ENCODE measurements around the gene DCD. TPM values are rescaled to one million over a fixed set of nuclear protein-coding genes. Genes with fewer than 3 reads are reported as not detected.

The DCD gene
- total and polyA plus RNA-seq, 2 of the 8 experiments (the other 6 are each of a cell fraction or from before 2014, with no cell fraction given) = not detected

DNA sequence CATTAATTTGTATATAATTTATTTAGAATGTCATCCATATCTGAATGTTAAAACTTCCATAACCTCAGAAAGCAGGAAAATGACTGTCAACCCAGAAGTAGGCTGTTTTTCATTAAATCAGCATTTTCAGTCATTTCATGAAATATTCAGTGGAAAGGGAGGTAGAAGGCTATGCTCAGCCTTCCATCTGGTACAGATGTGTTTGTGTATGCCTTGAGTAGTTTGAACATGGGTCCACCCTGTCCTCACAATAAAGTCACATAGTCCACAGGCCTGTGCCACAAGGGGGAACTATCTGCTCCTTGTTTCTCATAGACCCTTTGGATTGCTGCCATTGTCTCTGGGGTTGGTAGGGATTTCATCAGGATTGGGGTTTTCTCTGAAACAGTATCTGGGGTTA lies 22.6 kb downstream of the DCD start:
- H3K4ac ChIP-seq (replicated peaks; ENCODE audit: insufficient read length, low read depth, low read length) = no peak overlapping the region
- no peaks in the 10 kb centered on the region for H4K20me1 ChIP-seq (replicated peaks in 1 of 2; ENCODE audit: control insufficient read depth in 1 of 2, insufficient read depth in 2 of 2, low read length in 2 of 2)
- no peak overlapping the region for H2BK12ac ChIP-seq (ENCODE audit: low read depth, low read length)
- FAIRE-seq (no peak), DNase-seq (ENCODE audit: low read depth in 1 of 2, low spot score in 2 of 2) (no peak)
- H2BK120ac ChIP-seq (replicated peaks; ENCODE audit: low read depth, low read length) = no peak overlapping the region
- H3K9ac ChIP-seq (replicated peaks in 1 of 4; ENCODE audit: extremely low read depth in 1 of 4, low read depth in 3 of 4, low read length in 3 of 4) = no peak overlapping the region
- H3K4me3 ChIP-seq (ENCODE audit: extremely low read depth in 1 of 4, insufficient read depth in 2 of 4, low read depth in 3 of 4, low read length in 4 of 4) = no peak overlapping the region
- H4K5ac ChIP-seq (ENCODE audit: insufficient read length, low read depth, low read length) = no peak overlapping the region
- H3K4me1 ChIP-seq (replicated peaks in 1 of 4; ENCODE audit: control insufficient read depth in 3 of 4, insufficient read depth in 4 of 4, low read length in 3 of 4) = no peaks in the 10 kb centered on the region
- H3K14ac ChIP-seq (ENCODE audit: insufficient read length) = no peak overlapping the region
- H2BK5ac ChIP-seq (ENCODE audit: low read depth, low read length) = no peak overlapping the region
- H2AFZ ChIP-seq (ENCODE audit: low read length) = no peak overlapping the region
- H3K79me2 ChIP-seq (ENCODE audit: control insufficient read depth in 1 of 2, insufficient read depth in 2 of 2, low read length in 2 of 2) = no peaks in the 10 kb centered on the region
- H3K27me3 ChIP-seq (replicated peaks in 1 of 4; ENCODE audit: control insufficient read depth in 3 of 4, extremely low read depth in 1 of 4, insufficient read depth in 3 of 4, low read length in 3 of 4) = peaks cover 0 to under 1% (median 0%) of the 10 kb centered on the region in 4 experiments; a peak in 1 of 7 replicates
- POLR2A ChIA-PET (ENCODE audit: partially characterized antibody) = no interaction called here
- H4K91ac ChIP-seq (replicated peaks; ENCODE audit: insufficient read length, low read length) = no peak overlapping the region
- no peaks in the 10 kb centered on the region for H3K79me1 ChIP-seq (ENCODE audit: low read depth, low read length)
- H3K4me2 ChIP-seq (ENCODE audit: insufficient read depth in 1 of 2, low read depth in 2 of 2, low read length in 2 of 2) = no peak overlapping the region
- H2BK15ac ChIP-seq (ENCODE audit: low read length) = no peak overlapping the region
- CTCF ChIA-PET (ENCODE audit: partially characterized antibody) = interaction anchor here (1.0 to 1.3 kb wide), 2 partner anchors 45 to 87 kb away, joined by 3 read pairs; no protein-coding TSS in a partner anchor
- TF ChIP-seq GTF2F1 (IDR thresholded peaks at IDR 0.05; ENCODE audit: borderline replicate concordance, low read depth, low read length) (no peak), SIRT6 (IDR thresholded peaks at IDR 0.05; ENCODE audit: low read length) (no peak), SRF (IDR thresholded peaks at IDR 0.05; ENCODE audit: low read depth, low read length) (no peak), SUZ12 (IDR thresholded peaks at IDR 0.05; ENCODE audit: low read length) (no peak)
- TF ChIP-seq, protein P1, sequence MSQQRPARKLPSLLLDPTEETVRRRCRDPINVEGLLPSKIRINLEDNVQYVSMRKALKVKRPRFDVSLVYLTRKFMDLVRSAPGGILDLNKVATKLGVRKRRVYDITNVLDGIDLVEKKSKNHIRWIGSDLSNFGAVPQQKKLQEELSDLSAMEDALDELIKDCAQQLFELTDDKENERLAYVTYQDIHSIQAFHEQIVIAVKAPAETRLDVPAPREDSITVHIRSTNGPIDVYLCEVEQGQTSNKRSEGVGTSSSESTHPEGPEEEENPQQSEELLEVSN (IDR thresholded peaks at IDR 0.05) = no peak
- no peaks in the 10 kb centered on the region for H3K36me3 ChIP-seq (ENCODE audit: control insufficient read depth in 2 of 4, insufficient read depth in 4 of 4, low read length in 3 of 4)
- no peak overlapping the region for H2AK5ac ChIP-seq (ENCODE audit: low read depth, low read length)
- no peak overlapping the region for H4K8ac ChIP-seq (ENCODE audit: extremely low read depth, insufficient read depth, low read length)
- H3K27ac ChIP-seq (ENCODE audit: low read depth, low read length) = no peak overlapping the region
- no peak overlapping the region for H3K56ac ChIP-seq (replicated peaks; ENCODE audit: insufficient read length, low read depth, low read length)
- H3K18ac ChIP-seq (ENCODE audit: extremely low read depth, low read length) = no peak overlapping the region
- no peak overlapping the region for H2BK20ac ChIP-seq (ENCODE audit: low read length)
- H3K23ac ChIP-seq (ENCODE audit: insufficient read length) = no peak overlapping the region
- peaks cover 16 to 20% of the 10 kb centered on the region in 2 experiments for H3K9me3 ChIP-seq (ENCODE audit: insufficient read depth in 2 of 2, low read depth in 1 of 2, low read length in 1 of 2)
- no peaks in the 10 kb centered on the region for H3K23me2 ChIP-seq (ENCODE audit: low read depth, low read length)
